GM10248 (cell line): ENCODE measurements around the gene TTLL6.

ENCODE experiments used
- CTCF ChIA-PET: fragments of 300-600 bp; sonication (Branson Sonifier 250); formaldehyde crosslinking; extraction: SDS; loops from one replicate; lab custom pipeline; 2021; ENCODE audit warnings: antibody characterized with exemption; lab: Yijun Ruan, JAX
- POLR2A ChIA-PET: fragments of 350-650 bp; sonication (Branson Sonifier 250); formaldehyde crosslinking; extraction: SDS; loops from one replicate; lab custom pipeline; 2020; ENCODE audit warnings: antibody characterized with exemption; lab: Yijun Ruan, JAX
- DNase-seq: peaks from one replicate; pipeline ENCODE4 v3.0.0; 2012; ENCODE audit errors: extremely low spot score
- CTCF ChIP-seq: IDR thresholded peaks from 2 replicates; pipeline ENCODE4 v1.5.1; 2012; ENCODE audit warnings: mild to moderate bottlenecking, low read depth; ENCODE audit errors: extremely low read depth, missing control alignments, control extremely low read depth

TTLL6 gene

GRCh38 chr17:48726916-48727286 is 90.1 kb downstream of the TTLL6 start:
- ChIA-PET CTCF (interaction anchor here (1.2 to 15.4 kb wide), 6 partner anchors 16 to 306 kb away, joined by 3 to 166 read pairs (median 28); no protein-coding TSS in a partner anchor), POLR2A (no interaction called here)
- no peak for TF ChIP-seq CTCF
- no peak for DNase-seq

- POLR2A ChIA-PET, result no interaction called here
- TF ChIP-seq CTCF, result no peak
- no peak for DNase-seq
- CTCF ChIA-PET, result interaction anchor here (1.3 to 15.4 kb wide), 10 partner anchors 10 to 307 kb away, joined by 5 to 166 read pairs (median 26); no protein-coding TSS in a partner anchor
These were observed 90.7 kb downstream of the TTLL6 start for GRCh38 chr17:48726114-48726915.

- no peak for TF ChIP-seq CTCF
- DNase-seq, result no peak
- CTCF ChIA-PET, result interaction anchor here (0.8 to 15.4 kb wide), 26 partner anchors 11 to 308 kb away, joined by 3 to 166 read pairs (median 6); partner anchors contain the start of gene HOXB9
- POLR2A ChIA-PET, result no interaction called here
These were observed 91.6 kb downstream of the TTLL6 start for GRCh38 chr17:48725288-48726064.

GRCh38 chr17:48725004-48725287 is 92.1 kb downstream of the TTLL6 start:
- DNase-seq, result no peak
- ChIA-PET CTCF (interaction anchor here (0.8 to 15.4 kb wide), 25 partner anchors 10 to 308 kb away, joined by 3 to 166 read pairs (median 5); partner anchors contain the start of gene HOXB9), POLR2A (no interaction called here)
- no peak for TF ChIP-seq CTCF

- ChIA-PET CTCF (interaction anchor here (0.6 to 15.4 kb wide), 48 partner anchors 8 to 831 kb away, joined by 3 to 166 read pairs (median 4); partner anchors contain the start of genes ATP5MC1 and HOXB9), POLR2A (no interaction called here)
These were observed 92.6 kb downstream of the TTLL6 start for GRCh38 chr17:48724251-48725003.

More at GRCh38 chr17:48724251-48725003, 92.6 kb downstream of the TTLL6 start:
- DNase-seq, result peak; percentile 71
- peak; percentile 82 for TF ChIP-seq CTCF
